Embryonic facial prominence (tissue), 1 donor: ENCODE results near the gene OOSP2.
"Not testable (repeated sequence)": the region's sequence is repeated elsewhere in the genome, so short reads cannot be mapped to it uniquely, and the experiment has no call there.

Experiments used
- DNase-seq: peaks from one replicate; pipeline ENCODE4 v3.0.0-alpha.2; 2016; ENCODE audit errors: extremely low spot score

Gene OOSP2, protein sequence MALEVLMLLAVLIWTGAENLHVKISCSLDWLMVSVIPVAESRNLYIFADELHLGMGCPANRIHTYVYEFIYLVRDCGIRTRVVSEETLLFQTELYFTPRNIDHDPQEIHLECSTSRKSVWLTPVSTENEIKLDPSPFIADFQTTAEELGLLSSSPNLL

DNA sequence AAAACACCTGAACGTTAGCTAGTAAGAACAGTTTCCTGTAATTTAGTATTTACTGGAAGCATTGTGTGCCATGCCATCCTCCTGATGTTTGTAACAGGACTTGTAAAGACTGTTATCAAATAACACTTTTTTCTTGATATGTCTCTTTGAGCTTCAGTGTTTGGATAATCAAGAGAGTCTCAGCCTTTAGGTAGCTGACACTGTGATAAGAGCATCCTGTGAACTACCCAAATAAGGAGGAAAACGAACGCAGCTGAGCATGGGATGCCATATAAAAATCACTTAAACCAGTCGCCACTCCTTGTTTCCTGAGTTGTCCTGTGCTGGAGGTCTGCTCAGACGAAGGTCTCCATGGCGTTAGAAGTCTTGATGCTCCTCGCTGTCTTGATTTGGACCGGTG lies at the start of gene OOSP2:
OOSP2 (plus strand) TSS at position 301 of the 400 bp plus-strand sequence; CDS start at position 352, 51 bp downstream.
- DNase-seq = no peak

- no peak for DNase-seq
Measured at GRCh38 chr11:59990421-59990820, 49.8 kb upstream of the OOSP2 start.

DNA sequence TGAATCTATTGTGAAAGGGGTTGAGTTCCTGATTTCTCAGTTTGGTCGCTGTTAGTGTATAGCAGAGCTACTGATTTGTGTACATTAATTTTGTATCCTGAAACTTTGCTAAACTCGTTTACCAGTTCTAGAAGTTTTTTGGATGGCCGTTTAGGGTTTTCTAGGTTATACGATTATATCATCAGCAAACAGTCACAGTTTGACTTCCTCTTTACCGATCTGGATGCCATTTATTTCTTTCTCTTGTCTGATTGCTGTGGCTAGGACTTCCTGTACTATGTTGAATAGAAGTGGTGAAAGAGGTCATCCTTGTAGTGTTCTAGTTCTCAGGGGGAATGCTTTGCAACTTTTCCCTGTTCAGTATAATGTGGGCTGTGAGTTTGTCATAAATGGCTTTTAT lies 47.8 kb upstream of the OOSP2 start:
- no peak for DNase-seq

- no peak for DNase-seq
Measured at GRCh38 chr11:59997800-59998199, 42.4 kb upstream of the OOSP2 start.

GRCh38 chr11:59999691-60000090 lies 40.5 kb upstream of the OOSP2 start:
- no peak for DNase-seq

- DNase-seq = no peak
Measured at GRCh38 chr11:60003729-60004128, 36.5 kb upstream of the OOSP2 start.

GRCh38 chr11:60005360-60005759 lies 34.8 kb upstream of the OOSP2 start:
- no peak for DNase-seq

GRCh38 chr11:60016881-60017280 lies 23.3 kb upstream of the OOSP2 start, which contains the start of gene OOSP4B:
Gene OOSP4B (plus strand): TSS chr11:60017181.
- DNase-seq = no peak

GRCh38 chr11:60018058-60018457 lies 22.2 kb upstream of the OOSP2 start:
- DNase-seq = no peak

DNA sequence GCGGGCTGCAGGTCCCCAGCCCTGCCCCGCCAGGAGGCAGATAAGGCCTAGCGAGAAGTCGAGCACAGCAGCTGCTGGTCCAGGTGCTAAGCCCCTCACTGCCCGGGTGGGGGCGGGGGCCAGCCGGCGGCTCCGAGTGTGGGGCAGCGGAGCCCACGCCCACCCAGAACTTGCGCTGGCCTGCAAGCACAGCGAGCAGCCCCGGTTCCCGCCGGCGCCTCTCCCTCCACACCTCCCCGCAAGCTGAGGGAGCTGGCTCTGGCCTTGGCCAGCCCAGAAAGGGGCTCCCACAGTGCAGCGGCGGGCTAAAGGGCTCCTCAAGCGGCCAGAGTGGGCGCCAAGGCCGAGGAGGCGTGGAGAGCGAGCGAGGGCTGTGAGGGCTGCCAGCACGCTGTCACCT lies 19.8 kb upstream of the OOSP2 start:
- DNase-seq = not testable (repeated sequence)

GRCh38 chr11:60029015-60029632 lies 11.1 kb upstream of the OOSP2 start:
- DNase-seq = no peak

- DNase-seq = not testable (repeated sequence)
Measured at GRCh38 chr11:60050422-60050821, 10.2 kb downstream of the OOSP2 start.

DNA sequence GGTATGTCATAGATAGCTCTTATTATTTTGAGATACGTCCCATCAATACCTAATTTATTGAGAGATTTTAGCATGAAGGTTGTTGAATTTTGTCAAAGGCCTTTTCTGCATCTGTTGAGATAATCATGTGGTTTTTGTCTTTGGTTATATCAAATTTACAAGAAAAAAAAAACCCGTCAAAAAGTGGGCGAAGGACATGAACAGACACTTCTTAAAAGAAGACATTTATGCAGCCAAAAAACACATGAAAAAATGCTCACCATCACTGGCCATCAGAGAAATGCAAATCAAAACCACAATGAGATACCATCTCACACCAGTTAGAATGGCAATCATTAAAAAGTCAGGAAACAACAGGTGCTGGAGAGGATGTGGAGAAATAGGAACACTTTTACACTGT lies 10.6 kb downstream of the OOSP2 start:
- DNase-seq = not testable (repeated sequence)

GRCh38 chr11:60056349-60056969 lies 16.2 kb downstream of the OOSP2 start, which contains the start of gene MS4A3:
Gene MS4A3 (plus strand): TSS chr11:60056665. CDS start chr11:60061161, 4,496 bp downstream.
- DNase-seq = no peak

GRCh38 chr11:60059052-60059451 lies 18.8 kb downstream of the OOSP2 start:
- DNase-seq = no peak

DNA sequence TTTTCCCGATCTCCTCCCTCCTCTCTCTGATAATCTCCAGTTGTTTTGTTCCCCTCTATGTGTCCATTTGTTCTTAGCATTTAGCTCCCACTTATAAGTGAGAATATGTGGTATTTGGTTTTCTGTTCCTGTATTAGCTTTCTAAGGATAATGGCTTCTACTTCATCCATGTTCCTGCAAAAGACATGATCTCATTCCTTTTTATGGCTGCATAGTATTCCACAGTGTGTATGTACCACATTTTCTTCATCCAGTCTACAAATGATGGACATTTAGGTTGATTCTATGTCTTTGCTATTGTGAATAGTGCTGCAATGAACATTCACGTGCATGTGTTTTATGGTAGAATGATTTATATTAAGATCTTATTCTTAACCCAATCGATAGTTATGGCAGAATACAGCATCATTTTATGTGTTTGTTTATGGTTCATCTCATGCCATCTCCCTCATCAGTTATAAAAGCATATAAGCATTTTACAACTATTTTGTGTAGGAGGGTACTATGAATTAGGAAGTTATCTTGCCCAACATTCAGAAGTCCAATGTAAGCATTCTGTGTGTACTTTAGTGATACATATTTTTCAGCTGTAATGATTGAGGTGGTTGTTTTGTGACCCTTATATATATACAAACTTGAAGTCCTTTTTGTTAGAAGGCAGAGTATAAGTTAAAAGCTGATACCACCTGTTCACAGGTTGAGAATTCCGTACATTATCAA lies 19.5 kb downstream of the OOSP2 start:
- DNase-seq = no peak

- DNase-seq = no peak
Measured at GRCh38 chr11:60064111-60064510, 23.9 kb downstream of the OOSP2 start.

DNA sequence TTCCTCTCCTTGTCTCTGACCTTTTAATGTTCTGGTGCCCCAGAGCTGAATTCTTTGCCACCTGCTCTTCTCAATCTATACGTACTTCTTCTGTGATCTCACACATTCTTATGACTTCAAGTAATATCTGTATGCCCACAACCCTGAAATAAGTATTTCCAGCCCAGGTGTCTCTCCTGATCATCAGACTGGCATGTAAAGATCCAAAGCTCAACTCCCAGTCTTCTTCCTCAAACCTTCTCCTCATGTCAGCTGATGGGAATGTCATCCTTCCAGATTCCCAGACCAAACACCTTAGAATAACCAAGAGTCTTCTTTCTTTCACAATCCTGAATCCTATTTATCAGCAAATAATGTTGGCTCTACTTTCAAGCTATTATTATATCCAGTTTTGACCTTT lies 25.6 kb downstream of the OOSP2 start:
- no peak for DNase-seq

- no peak for DNase-seq
Measured at GRCh38 chr11:60069450-60069849, 29.2 kb downstream of the OOSP2 start.

- not testable (repeated sequence) for DNase-seq
Measured at GRCh38 chr11:60071644-60072043, 31.4 kb downstream of the OOSP2 start.

DNA sequence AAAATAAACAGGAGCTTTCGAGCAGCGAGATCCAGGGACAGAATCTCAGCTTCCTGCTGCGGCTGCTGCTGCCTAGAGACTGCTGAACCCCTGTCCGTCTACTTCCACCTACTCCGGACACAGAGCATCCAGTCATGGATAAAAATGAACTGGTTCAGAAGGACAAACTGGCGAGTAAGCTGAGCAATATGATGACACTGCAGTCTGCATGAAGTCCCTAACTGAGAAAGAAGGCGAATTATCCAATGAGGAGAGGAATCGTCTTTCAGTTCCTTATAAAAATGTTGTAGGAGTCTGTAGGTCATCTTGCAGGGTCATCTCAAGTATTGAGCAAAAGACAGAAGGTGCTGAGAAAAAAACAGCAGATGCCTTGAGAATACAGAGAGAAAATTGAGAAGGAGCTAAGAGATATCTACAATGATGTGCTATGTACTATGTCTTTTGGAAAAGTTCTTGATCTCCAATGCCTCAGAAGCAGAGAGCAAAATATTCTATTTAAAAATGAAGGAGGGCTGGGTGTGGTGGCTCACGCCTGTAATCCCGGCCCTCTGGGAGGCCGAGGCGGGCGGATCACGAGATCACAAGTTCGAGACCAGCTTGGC lies 37.1 kb downstream of the OOSP2 start:
- DNase-seq = no peak

GRCh38 chr11:60077981-60078380 lies 37.8 kb downstream of the OOSP2 start:
- no peak for DNase-seq
